Activated T-cell treated with anti-CD3 and anti-CD28 coated beads, Interleukin-2, amount 50 U/mL, for 48 hours (primary cell): ENCODE results near the gene TREH.

Experiments used
- DNase-seq, 2 experiments: peaks; one replicate each; pipeline ENCODE4 v3.0.0-alpha.2; 2020

The TREH gene

GRCh38 chr11:118608360-118609227, 70.9 kb downstream of the TREH start:
- peak; percentile 62 to 78 for DNase-seq

- peak; percentile 57 to 63 for DNase-seq
Observed at GRCh38 chr11:118607401-118608359, 71.8 kb downstream of the TREH start, which contains the start of gene PHLDB1. PHLDB1 (plus strand) TSS chr11:118607615; CDS start chr11:118613837, 6,222 bp downstream.
